HK-2 (cell line): ENCODE results near the gene UNC13D.

Experiments used
- DNase-seq: peaks from one replicate; pipeline ENCODE4 v3.0.0-alpha.2; 2018; ENCODE audit not compliant: unreplicated experiment

The UNC13D gene

DNA sequence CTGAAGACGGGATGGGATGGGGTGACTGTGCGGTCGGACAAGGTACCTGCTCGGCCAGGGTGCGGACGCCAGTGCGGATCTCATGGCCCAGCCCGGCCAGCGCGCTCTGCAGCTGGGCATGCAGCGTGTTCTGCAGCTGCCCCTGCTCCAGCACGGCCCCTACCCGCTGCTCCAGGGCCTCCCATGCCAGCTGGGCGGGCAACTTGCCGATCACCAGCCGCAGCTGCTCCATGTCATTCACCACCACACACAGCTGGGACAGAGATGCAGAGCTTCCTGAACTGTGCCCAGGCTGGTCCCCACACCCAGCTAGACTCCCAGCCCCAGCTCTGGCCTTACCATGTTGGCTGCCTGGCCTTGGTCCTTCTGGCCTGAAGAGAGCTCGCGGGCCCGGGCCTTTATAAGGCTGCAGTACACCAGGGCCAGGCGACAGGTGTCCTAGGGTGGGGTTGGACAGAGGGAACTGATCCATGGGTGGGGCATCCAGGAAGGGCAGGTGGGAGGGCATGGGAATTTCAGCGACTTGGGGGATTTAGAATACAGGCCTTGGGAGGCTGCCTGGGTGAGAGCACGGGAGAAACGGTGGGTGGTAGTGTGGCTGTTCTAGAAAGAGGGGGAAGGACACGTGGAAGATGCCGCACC lies 9.8 kb downstream of the UNC13D start:
- DNase-seq, result no peak

DNA sequence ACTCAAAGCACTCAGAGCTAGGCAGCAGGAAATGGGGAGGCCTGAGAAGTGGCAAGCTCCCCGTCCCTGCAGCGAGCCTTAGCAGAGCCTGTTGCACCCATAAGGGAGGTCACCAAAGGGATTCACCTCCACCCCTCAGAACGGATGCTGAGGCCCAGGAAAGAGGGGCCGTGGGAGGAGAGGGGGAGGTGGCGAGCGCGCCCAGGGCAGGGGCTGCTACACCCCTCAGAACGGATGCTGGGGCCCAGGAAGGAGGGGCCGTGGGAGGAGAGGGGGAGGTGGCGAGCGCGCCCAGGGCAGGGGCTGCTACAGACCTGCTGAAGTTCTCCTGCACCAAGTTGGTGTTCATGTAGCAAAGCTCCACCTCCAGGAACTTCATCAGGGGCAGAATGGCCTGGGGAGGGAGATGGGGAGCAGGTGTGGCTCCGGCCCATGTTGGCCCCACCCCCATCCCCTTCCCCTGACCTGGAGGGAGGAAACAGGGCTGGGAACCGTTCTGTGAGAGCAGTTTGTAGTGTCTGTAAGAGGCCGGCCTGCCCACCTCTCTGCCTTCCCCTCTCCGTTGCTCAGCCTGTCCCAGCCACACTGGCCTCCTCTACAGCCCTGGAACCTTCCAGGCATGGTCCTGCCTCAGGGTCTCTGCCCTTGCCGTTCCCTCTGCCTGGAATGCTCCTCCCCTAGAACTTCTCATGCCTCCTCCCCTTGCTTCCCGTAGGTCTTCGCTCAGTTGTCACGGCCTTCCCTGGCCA lies 11.4 kb downstream of the UNC13D start:
- DNase-seq, result no peak

DNA sequence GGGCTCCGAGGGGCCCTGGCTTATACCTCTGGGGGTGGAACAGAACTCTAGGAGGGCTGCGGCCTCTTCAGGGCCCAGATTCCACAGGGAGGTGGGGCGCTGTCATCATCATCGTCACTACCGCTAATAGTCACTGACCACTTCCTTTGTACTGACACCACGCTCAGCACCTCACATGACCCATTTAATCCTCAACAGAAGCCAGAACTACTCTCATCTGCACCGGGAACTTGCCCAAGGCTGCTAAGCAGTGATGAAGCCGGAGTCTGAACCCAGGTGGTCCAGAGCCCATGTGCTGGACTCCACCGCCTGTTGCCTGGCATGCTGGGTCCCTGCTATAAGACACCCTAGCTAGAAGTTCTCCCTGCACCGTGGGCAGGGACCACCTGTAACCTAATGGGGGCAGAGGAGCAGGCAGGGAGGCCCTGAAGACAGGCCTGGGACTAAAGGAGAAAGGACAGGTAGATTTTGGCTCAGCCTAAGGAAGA lies 12.0 kb downstream of the UNC13D start:
- DNase-seq, result peak; percentile 76

DNA sequence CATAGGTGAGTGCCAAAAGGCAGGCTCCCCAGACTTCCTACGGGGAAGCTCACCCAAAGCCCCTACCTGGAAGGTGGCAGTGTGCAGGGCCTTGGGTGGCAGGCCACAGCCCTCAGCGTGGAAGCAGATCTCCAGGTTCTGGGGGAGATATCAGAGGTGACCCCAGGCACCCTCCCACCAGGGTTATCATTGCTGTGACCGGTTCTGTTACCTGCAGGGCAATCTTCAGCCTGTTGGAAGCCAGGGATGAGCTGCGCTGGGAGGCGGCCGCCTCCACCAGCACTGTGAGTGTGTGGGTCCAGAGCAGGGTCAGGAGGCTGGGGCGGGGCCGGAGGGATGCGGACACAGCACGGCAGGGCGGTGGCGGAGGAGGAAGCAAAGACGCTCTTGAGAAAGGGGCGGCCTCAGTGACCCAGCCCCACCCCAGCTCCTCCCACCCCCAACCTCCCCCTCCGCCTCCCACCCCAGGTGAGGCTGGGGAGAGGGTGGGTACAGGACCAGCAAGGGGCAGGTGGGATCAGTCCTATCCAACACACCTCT lies 13.1 kb downstream of the UNC13D start:
- no peak for DNase-seq

DNA sequence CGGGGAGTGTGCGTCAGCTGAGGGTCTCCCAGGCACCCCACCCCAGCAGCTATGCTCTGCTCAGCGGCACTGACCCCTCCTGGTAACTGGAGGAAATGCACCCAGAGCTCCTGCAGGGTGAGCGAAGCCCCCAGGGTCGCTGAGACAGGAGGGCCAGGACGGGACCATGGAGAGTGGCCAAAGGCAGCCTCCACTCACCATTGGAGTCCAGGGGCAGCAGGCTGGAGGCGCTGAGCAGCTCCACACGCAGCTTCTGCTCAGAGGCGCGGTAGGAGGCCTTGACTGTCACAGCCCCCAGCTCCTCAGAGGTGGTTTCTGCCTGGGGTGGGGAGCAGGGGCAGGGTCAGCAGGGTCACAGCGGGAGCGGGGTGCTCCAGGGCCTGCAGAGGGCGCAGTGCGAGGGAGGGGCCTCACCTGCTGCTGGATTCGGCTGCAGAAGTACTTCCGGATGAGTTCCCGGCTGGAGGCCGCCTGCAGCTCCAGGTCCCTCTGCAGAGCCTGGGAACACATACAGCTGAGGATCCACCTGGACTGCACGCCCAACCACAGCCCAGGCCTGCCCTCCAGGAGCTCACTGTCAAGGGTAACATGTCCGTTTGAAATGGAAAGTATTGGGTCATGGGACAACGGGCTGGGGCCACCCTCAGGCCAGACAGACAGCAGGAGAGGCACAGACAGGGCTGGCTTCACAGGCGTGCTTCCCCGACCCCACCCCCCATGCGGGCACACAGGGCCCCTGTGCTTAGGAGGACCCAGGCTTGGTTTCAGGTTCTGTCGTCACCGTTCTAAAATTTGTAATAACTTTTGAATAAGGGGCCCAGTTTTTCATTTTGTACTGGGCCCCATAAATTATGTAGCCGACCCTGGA lies 13.8 kb downstream of the UNC13D start:
- no peak for DNase-seq

DNA sequence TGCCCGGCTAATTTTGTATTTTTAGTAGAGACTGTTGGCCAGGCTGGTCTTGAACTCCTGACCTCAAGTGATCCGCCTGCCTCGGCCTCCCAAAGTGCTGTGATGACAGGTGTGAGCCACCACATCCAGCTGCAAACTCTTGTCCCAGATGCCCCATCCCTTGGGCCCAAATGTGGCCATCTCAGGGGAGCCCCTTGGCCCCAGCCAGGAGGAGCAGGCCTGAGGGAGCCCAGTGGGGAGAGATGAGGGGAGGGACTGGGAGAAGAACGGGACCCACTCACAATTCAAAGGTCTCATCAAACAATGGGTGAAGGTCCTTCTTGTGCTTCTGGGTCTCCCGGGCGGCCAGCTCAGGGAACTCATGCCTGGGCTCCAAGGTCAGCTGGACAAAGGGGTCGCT lies 14.5 kb downstream of the UNC13D start:
- DNase-seq, result no peak

DNA sequence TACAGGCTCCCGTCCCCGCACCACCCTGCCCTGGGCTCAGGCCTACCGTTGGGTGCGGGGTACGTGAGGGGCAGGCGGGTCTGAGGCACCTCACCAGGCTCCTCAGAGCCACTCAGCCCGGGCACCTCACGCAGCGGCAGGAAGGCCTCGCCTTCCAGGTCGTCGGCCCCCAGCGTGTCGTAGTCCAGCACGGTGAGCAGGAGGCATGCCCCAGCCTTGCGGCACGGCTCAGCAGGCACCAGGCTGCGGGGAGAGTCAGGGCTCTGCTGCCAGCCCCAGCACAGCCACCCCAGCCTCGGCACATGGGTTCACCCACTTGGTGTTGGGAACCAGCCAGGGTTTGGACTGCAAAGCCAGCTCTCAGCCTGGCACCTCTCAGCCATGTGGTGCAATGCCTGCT lies 15.5 kb downstream of the UNC13D start:
- DNase-seq, result no peak

DNA sequence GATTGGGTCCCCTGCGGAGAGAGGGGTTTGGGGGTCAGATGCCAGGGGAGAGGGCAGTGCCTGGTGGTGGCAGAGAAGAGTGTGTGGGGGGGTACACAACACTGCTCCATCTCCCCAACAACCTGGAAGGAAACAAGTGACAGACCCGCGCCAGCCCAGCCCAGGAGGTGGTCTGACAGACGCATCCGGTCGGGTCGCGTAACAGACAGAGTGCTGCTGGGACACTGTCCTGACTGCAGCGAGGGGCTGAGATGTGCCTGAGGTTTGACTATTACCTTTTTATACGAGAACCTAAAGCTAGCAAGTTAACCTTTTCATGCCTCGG lies 16.2 kb downstream of the UNC13D start:
- no peak for DNase-seq

DNA sequence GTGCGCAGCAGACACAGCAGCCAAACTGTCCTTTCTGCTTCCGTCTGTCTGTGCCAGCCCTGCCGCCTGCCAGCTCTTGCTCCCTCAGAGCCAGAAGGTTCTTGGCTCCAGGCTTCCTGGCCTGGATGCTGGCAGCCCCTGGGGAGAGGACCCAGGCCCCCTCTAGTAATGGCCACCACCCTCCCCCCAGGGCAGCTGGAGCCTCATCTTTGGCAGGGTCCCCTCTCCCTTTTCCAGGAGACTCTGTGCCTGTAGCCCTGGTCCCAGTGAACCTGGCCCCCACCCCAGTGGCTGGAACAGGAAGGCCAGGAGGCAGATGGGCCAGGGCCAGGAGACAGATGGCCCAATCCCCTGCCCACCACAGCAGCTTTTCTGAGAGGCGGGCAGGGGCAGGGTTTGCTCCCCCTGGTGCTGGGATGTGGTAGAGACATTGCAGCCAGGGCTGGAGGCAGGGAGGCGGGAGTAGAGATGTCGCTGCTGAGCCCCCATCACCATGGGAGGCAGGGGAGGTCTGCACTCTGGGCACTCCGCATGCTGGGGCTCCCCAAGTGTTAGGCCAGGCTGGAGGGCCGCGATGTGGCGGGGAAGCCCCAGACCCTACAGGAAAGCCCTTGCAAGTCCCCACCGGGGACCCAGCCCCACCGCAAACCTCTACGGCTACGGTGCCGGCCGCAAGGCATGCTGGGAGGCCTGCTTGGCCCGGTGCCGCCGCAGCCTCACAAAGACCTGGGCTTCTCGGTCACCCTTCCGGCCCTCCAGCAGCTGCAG lies 16.7 kb downstream of the UNC13D start:
- peak; percentile 46 for DNase-seq

DNA sequence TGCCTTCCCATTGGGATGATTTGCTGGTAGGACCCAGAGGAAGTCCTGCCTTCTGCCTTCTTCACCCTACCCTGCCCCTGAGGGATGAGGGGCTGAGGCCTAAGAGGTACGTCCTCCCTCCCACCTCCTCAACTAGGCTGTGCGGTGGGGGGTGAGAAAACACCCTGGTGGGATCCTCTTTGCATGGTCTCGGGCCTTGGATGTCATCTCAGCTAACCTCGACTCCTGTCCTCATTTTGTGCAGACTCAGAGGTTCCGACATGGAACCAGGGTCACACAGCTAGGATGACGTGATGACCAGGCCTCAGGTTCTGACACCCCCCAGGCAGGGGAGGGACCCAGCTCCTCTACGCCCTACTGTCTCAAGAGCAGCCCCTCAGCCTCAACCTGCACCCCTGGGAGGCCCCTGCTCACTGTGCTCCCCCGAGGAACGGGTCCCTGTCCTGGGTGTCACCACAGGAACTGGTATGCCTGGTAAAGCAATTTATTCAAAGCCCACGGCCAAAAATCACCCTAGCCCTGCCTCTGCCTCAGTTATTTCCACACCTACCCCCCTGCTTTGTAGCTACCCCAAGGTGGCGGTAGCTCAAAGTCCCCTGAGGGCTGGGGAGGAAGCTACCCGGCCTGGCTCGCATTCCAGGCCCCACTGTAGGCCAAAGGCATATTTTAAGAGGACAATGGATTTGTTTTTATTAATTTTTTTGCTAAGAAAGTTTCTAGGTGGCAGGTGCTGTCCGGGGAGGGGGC lies 17.5 kb downstream of the UNC13D start:
- no peak for DNase-seq

DNA sequence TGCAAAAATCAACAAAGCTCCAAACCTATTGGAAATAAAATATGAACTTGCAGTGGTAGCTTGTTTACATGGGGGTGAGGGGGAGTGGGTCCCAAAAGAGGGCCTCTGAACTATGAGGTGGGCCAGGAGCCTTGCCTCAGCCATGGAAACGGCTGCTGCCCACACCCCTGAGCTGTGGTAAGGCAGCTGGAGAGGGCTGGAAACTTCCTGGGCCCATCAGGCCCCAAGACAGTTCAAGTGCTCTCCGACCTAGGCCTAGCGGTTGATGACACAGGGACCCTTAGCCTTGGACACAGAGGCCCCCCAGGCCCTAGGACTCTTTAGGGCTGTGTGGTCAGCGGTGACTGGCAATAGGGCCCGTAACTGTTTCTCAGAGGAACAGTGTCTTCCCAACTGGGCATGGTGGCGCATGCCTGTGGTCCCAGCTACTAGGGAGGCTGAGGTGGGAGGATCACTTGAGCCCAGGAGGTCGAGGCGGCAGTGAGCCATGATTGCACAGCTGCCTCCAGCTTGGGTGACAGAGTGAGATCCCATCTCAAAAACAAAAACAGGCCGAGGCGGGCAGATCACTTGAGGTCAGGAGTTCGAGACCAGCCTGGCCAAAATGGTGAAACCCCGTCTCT lies 18.3 kb downstream of the UNC13D start:
- DNase-seq, result no peak

DNA sequence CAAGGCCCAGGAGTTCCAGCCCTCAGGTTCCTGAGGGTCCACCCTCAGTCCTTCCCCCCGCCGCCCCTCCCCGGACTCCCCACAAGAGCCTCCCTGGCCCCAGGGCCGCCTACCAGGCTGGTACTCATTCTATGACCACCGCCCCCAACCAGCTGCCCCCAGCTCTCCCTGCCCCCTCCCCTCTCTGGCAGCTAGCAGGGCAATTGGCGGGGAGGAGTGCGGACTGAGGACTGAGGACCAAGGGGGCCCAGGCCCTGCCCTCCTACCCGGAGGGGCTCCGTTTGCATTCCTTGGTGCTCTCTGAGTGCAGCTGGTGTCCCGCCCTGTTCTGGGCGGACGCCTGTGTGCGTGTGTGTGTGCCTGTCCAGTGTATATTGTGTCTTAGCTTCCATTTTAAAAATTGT lies 19.1 kb downstream of the UNC13D start:
- DNase-seq, result no peak

DNA sequence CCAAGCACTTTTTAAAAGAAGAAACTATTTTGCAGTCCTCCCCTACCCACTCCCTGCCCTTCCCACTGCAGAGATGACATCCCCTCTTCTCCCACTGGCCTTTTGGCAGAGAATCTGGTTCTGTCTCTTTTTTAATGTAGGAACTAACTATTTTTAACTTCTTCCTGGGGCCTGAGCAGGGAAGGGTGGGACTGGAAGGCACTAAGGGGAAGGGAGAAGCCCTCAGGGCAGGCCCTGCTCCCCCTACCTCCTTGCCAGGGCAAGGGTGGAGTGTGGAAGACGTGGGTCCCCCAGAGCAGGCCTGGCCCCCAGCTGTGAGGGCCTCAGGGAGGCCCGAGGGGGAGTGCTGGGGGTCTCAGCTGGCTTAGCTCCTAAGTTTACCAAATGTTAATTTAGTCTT lies 19.5 kb downstream of the UNC13D start:
- DNase-seq, result no peak

DNA sequence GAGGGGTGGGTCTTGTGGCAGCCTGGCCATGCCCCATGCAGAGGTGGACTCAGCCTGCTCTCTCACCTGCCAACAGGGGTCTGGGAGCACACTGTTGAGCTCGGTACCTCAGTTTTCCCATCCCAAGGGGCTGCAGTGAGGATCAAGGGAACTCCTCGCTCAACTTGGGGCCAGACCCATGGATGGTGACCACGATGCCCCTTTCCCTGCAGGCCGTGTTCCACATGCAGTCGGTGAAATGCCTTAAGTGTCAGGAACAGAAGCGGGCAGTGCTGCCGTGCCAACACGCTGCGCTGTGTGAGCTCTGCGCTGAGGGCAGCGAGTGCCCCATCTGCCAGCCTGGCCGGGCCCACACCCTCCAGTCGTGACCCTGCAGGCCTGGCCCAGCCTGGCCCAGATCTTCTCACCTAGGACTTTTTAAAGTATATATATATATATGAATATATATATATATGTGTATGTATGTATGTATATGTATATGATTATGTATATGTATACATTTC lies 20.1 kb downstream of the UNC13D start:
- no peak for DNase-seq

DNA sequence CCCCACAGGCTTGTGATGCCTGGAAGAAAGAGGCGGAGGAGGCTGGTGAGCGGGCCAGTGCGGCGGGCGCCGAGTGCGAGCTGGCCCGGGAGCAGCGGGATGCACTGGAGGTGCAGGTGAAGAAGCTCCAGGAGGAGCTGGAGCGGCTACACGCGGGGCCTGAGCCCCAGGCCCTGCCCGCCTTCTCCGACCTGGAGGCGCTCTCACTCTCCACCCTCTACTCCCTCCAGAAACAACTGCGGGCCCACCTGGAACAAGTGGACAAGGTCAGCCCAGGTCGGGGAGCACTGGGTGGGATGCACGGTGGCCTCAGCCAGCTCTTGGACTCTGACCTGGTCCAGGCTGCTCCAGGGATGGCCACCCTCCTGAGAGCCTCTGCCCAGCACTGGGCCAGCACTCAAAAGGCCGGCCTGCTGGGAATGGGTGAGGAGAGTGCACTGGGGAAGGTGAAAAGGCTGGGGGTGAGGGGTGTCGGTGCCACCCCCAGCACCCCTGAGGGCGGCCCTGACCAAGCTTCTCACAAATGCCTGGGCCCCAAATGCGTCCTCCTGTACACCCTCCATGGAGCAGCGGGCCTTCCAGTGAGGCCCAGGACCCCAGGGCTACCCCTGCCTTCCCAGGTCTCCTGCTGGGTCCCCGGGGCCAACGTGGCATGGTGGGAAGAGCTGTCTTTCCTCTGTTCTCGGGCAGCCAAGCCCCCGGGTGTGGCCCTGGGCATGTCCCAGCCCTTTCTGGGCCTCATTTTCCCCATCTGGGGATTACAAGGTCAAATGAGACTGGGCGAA lies 20.8 kb downstream of the UNC13D start:
- DNase-seq, result no peak

DNA sequence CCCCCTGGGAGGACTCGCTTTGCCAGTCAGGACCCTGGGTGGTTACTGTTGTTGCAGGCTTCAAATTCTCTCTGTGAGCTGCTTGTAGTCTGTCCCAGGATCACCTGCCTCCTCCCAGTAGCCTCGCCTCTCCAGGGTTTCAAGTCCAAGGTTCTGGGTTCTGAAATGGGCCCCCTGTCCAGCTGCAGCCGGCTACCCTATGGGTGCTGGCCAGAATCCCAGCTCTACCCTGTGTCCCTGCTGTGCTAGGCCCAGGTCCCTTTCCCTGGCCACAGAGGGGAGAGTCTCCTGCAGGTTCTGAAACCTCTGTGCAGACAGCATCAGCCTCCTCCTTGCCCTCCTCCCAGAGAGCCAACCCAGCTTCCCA lies 21.4 kb downstream of the UNC13D start:
- DNase-seq, result no peak

DNA sequence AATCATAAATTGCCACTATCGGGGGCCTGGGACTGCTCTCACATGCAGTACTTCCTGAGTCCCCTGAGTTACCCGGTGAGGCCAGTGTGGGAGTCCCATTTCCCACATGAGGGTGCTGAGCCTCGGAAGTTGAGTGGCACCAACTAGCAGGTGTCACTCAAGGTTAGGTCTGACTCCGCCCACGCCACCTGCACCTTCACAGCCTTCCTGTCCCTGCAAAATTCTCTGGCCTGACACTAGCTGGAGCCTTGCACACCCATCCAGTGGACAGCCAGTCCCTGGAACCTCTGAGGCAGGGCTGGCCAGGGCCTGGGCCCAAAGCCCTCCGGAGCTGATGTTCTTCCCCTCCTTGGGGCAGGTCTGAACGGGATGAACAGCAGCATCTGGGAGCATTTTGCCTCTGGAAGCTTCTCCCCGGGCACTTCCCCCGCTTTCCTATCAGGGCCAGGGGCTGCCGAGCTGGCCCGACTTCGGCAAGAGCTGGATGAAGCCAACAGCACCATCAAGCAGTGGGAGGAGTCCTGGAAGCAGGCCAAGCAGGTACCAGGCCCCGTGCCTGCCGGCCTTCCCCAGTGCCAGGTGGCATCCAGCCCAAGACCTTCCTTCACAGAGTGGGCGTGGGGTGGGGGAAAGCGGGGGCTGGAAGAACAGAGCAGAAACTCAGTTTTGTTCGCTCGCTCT lies 21.9 kb downstream of the UNC13D start:
- no peak for DNase-seq

DNA sequence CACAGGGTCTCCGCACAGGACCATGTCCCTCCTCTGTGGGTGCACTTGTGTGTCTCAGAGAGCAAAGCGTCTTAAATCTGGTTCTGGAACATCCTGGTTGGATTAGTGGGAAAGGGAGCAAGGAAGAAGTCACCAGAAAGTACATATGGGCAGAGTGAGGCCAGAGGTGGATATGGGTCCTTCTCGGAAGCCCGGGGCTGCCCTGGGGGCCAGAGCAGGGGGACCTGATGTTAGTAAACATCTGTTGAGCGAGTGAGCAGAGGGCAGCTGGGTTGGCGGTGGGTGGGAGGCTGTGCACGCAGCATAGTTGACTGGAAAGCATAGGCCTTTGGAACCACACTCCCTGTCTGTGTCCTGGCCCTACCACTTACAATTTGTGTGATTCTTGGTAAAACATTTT lies 22.7 kb downstream of the UNC13D start:
- DNase-seq, result no peak
